Erythroblast (primary cell): ENCODE measurements around the gene MME.

Experiments used
- DNase-seq, 2 experiments: peaks; one replicate each; lab custom pipeline; 2025; lab: John Stamatoyannopoulos, UW
- GATA1 ChIP-seq: IDR thresholded peaks from 2 replicates; pipeline ENCODE4 v1.6.1; 2011; ENCODE audit warnings: low read depth, mild to moderate bottlenecking, control low read depth, low read length, moderate library complexity
- POLR2A ChIP-seq: IDR thresholded peaks from 2 replicates; pipeline ENCODE4 v1.6.1; 2011; ENCODE audit warnings: mild to moderate bottlenecking, low read length

MME gene

GRCh38 chr3:155079746-155080487 is at the start of gene MME:
Gene MME, plus strand, starts transcription at chr3:155080319. Its CDS starts 3,849 bp downstream, at chr3:155084168.
- TF ChIP-seq GATA1 (no peak), POLR2A (no peak)
- DNase-seq = no peak

DNA sequence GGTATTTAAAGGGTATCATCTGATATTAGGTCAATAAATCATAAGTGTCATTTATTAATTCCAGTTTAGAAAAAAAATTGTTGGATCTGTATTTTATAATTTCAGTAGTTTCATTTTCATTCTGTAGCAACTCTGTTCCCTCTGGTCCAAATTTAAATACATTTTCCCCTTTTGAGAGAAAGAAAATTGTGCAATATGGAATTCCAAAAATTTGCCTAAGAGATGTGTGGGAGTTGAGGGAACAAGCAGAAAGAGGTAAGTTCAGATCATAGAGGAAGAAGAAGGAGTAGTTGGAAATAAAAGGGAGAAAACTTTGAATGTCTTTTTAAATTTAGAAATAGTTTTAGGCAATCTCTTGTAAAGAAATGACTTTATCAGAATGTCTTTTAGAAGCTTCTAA is 48.9 kb upstream of the MME start:
- TF ChIP-seq GATA1 = no peak
- no peak for DNase-seq

GRCh38 chr3:155032918-155033317 is 47.2 kb upstream of the MME start:
- no peak for TF ChIP-seq GATA1
- TF ChIP-seq POLR2A = no peak

GRCh38 chr3:155034786-155035185 is 45.3 kb upstream of the MME start:
- no peak for TF ChIP-seq POLR2A
- no peak for TF ChIP-seq GATA1
- DNase-seq = no peak

More at GRCh38 chr3:155032918-155033317, 47.2 kb upstream of the MME start:
- no peak for DNase-seq

DNA sequence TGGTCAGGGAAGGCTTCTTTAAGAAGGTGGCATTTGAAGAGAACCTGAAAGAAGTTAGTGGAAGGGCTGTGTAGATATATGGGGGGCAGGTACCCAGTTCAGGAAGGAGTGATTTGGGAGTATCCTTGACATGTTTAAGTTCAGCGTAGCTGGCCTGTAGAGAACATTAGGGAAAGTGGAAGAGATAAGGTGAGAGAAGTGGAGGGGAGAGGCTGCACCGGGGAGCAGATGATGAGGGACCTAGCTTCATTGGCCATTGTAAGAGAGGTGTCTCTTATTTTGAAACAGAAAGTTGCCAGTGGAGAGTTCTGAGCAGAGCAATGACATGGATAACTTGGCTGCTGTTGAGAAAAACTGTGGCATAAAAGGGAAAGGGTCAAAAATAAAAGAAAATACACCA is 44.6 kb upstream of the MME start:
- no peak for DNase-seq
- no peak for TF ChIP-seq POLR2A
- no peak for TF ChIP-seq GATA1

DNA sequence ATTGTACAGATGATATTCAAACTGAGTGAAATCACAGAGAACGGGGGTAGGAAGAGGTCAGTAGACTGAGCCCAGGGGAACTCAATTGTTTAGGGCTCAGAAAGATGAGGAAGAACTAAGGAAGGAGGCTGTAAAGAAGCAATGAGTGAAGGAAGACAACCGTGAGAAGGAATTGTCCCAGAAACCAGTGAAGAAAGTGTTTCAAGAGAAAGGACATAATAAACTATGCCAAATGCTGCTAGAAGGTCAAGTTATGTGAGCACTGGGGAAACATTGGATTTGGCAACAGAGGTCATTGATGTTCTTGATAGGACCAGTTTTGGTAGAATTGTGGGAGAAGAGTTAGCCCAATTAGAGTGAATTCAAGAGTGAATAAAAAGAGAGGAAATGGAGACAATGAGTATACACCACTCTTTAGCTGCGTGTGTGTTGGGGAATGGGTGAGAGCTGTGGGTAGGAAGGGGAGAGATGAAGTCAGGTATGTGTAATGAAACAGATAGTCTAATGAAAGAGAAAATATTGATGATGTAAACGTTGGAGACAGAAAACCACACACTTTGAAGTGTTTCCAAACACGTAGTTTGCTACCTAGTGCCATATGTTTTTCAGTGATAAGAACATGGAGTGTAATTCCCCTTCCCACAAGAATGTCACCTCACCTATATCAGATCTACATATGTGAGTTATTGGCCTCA is 42.5 kb upstream of the MME start:
- DNase-seq = no peak
- no peak for TF ChIP-seq GATA1
- no peak for TF ChIP-seq POLR2A

GRCh38 chr3:155038203-155038554 is 41.9 kb upstream of the MME start:
- no peak for DNase-seq
- TF ChIP-seq POLR2A (no peak), GATA1 (no peak)

GRCh38 chr3:155046935-155047334 is 33.2 kb upstream of the MME start:
- DNase-seq = no peak

DNA sequence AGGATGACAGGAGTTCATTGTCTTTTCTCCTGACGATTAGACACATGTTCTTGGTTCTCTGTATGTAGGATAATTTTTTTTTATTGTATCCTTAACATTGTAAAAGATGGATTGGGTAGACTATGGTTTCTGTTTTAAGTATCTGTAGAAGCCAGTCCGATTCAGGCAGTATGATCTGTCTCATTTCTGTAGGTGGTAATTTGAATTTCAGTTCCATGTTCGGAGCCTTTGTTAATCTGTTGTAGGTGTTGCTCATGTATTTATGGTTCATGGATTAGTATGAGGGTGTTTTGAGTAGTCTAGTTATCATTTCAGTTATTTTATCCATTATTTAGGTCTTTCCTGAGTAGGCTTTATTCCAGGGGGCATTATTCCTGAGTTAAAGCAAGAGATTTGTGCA is 32.4 kb upstream of the MME start:
- no peak for DNase-seq
- TF ChIP-seq GATA1 = no peak
- TF ChIP-seq POLR2A = no peak

More at GRCh38 chr3:155046935-155047334, 33.2 kb upstream of the MME start:
- TF ChIP-seq GATA1 (no peak), POLR2A (no peak)

DNA sequence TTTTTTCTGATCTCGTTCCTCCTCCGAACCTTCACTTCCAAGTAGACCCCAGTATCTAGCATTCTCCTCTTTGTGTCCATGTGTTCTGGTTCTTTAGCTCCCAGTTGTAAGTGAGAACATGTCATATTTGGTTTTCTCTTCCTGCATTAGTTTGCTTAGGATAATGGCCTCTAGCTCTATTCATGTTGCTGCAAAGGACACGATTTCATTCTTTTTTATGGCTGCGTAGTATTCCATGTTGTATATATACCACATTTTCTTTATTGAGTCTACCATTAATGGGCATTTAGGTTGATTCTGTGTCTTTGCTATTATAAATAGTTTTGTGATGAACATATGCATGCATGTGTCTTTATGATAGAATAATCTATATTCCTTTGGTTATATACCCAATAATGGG is 30.2 kb upstream of the MME start:
- no peak for DNase-seq
- TF ChIP-seq GATA1 (no peak), POLR2A (no peak)

- DNase-seq = no peak
- TF ChIP-seq GATA1 (no peak), POLR2A (no peak)
Observed at GRCh38 chr3:155052470-155052869, 27.6 kb upstream of the MME start.

DNA sequence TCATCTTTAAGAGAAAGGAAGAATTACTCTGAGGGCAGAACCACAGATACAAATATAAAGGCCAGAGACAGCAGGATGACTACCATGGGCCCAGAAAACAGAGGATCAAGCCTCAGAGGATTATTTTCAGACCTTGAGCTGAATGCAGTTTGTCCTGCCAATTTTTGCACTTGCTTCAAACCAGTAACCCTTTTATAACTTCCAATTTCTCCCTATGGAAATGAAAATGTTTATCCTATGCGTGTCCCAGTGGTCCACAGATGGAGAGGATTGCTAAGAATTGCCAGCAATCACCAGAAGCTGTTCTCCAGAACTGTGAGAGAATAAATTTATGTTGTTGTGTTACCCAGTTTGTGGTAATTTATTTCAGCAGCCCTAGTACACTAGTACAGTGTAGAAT is 26.4 kb upstream of the MME start:
- TF ChIP-seq POLR2A (no peak), GATA1 (no peak)
- no peak for DNase-seq

- DNase-seq = no peak
- TF ChIP-seq GATA1 (no peak), POLR2A (no peak)
Observed at GRCh38 chr3:155064920-155065319, 15.2 kb upstream of the MME start.

GRCh38 chr3:155065537-155065936 is 14.6 kb upstream of the MME start:
- TF ChIP-seq GATA1 (no peak), POLR2A (no peak)
- DNase-seq = no peak
